Ovary (tissue), 9 donors: ENCODE results near the gene RNF114. TPM values are rescaled to one million over a fixed set of nuclear protein-coding genes. Genes with fewer than 3 reads are reported as not detected.

Source experiments
- DNase-seq, 5 donors: peaks; one replicate each; pipeline ENCODE4 v3.0.0-alpha.2; 2019 to 2020
- H3K27ac ChIP-seq, 2 donors: fragments of 200-600 bp; one replicate each; pipeline versions ENCODE4 v1.5.1 to v1.8.0; 2019 to 2022
- H3K27me3 ChIP-seq: fragments of 200-600 bp; one replicate; pipeline ENCODE4 v1.8.0; 2022
- H3K36me3 ChIP-seq: fragments of 200-600 bp; sonication (generic); one replicate; pipeline ENCODE4 v1.5.1; 2019
- H3K4me1 ChIP-seq: one replicate; pipeline ENCODE4 v1.8.1; 2013; ENCODE audit warnings: mild to moderate bottlenecking, moderate library complexity; ENCODE audit not compliant: insufficient read depth
- H3K4me3 ChIP-seq: fragments of 200-600 bp; sonication (generic); one replicate; pipeline ENCODE4 v1.5.1; 2017
- H3K9me3 ChIP-seq, 2 donors: fragments of 200-600 bp in 1 of 2; sonication (generic) in 1 of 2; one replicate each; pipeline versions ENCODE4 v1.5.1 to v1.8.1; 2013 to 2019; ENCODE audit warnings: mild to moderate bottlenecking in 1 of 2, moderate library complexity in 1 of 2
- EP300 ChIP-seq: sonication (generic); formaldehyde crosslinking; IDR thresholded peaks from one replicate; pipeline ENCODE4 v1.6.1; 2017; ENCODE audit warnings: antibody characterized with exemption
- POLR2A ChIP-seq: fragments of 450-650 bp; IDR thresholded peaks from one replicate; pipeline ENCODE4 v1.6.1; 2017; ENCODE audit warnings: antibody characterized with exemption, mild to moderate bottlenecking, moderate library complexity
- WGBS, 3 donors: extraction: QIAGEN DNeasy Blood & Tissue Kit in 1 of 3; methylation state at CpG; one replicate each; pipeline versions ENCODE4 v1.1.5 to v1.1.7; 2013 to 2017; 5-methylcytosine and 5-hydroxymethylcytosine counted together
- intact Hi-C, 4 donors: fragments of 100-400 bp; cut with DNase I; formaldehyde crosslinking; loops; one replicate each; pipeline versions ENCODE4 v1.11.0 to v1.15.1; 2022 to 2023
- polyA plus RNA-seq, 2 donors: library from polyadenylated mRNA; stranded (reverse); fragments of 200-250 nt in 1 of 2; fragments of 350-450 nt in 1 of 2; fragmentation: Illumina TruSeq in 1 of 2; extraction: RNeasy Lipid Tissue Mini Kit (QIAGEN cat#74804) in 1 of 2; gene quantifications; one replicate each; pipeline ENCODE4 v1.2.3, GENCODE V29; 2013 to 2014
- total RNA-seq, 7 donors: library from RNA; depleted of rRNA in 2 of 7; stranded (reverse); fragments of >200 nt in 2 of 7; fragmentation: NEBNext Ultra II Directional in 3 of 7; extraction: Animal tissue kit (Norgen Biotek cat#: 25700) in 3 of 7; gene quantifications; one replicate each; pipeline versions ENCODE4 v1.1.0 to v1.2.4, GENCODE V29; 2016 to 2023
- TF ChIP-seq, protein P1 (sequence below), 3 donors: fragments of 450-650 bp in 2 of 3; fragments of 200-600 bp in 1 of 3; IDR thresholded peaks; one replicate each; pipeline versions ENCODE4 v1.5.1 to v1.8.0; 2016 to 2022; ENCODE audit warnings: antibody characterized with exemption in 3 of 3, mild to moderate bottlenecking in 1 of 3
- donor health status: DM: no; HTN: no; CAD: no; lungs with moderate emphysema.
- donor health status: DM: no; HTN: no; CAD: no.
- donor health status: Bipolar disorder and iron deficiency.
- donor health status: DM: yes; HTN: yes; CAD: no.
- donor health status: DM: no; HTN: no; CAD: no.
- donor health status: DM: yes; HTN: yes; CAD: no.

RNF114 gene
- total and polyA plus RNA-seq, 9 donors: 44.2 to 186 (median 65.2) TPM

DNA sequence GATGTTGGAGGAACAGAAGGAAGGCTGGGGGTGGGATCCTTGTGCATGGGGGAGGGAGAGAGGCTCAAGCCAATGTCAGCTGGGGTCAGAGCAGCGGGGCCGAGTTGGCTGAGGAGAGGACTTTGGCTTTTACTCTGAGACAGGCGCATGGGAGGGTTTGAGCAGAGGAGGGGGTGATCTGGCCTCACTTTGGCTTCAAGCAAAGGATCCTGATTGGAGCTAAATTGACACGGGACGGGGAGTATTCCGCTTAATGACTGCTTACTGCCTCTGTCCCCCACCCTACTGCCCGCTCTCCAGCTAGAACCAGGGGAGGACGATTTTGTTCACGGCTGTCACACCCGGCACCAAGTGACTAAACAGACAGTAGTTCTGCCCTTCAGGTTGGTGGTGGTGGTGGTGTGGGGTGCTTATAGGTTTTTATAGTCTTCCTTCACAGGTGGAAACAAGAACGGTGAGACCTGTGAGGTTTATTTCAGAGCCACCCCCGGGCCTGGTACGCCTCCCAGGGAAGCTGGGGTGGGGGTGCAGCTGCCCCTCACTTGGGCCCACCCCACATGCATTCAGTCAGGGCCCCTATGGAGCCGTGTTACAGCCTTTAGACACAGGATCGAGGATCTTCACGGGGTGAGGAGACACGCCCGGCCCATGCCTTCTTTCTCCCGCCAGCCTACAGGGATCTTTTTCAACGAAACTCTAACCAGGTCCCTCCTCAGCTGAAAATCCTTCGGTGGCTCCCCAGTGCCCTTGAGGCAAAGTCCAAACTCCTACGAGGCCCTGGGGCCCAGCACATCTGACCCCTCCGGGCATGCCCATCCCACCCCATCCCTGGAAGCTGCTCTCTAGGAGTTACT is 45.2 kb downstream of the RNF114 start:
- Histone ChIP-seq H3K4me1 (peaks cover 14% of the 10 kb centered on the region), H3K27ac (no peak overlapping the region), H3K36me3 (no peaks in the 10 kb centered on the region), H3K27me3 (no peaks in the 10 kb centered on the region), H3K9me3 (no peaks in the 10 kb centered on the region), H3K4me3 (no peak overlapping the region)
- WGBS, 3 donors: 63 to 77% (median 70%) methylated on average over 23 of the region's 23 CpGs
- intact Hi-C loops: loop anchor here (2.0 to 10.0 kb wide), 6 partner anchors 89 to 603 kb away; partner anchors contain the start of gene PEDS1 (in 1 of the 4)
- no peak for DNase-seq
- TF ChIP-seq POLR2A (no peak), EP300 (no peak)
- TF ChIP-seq, protein P1, sequence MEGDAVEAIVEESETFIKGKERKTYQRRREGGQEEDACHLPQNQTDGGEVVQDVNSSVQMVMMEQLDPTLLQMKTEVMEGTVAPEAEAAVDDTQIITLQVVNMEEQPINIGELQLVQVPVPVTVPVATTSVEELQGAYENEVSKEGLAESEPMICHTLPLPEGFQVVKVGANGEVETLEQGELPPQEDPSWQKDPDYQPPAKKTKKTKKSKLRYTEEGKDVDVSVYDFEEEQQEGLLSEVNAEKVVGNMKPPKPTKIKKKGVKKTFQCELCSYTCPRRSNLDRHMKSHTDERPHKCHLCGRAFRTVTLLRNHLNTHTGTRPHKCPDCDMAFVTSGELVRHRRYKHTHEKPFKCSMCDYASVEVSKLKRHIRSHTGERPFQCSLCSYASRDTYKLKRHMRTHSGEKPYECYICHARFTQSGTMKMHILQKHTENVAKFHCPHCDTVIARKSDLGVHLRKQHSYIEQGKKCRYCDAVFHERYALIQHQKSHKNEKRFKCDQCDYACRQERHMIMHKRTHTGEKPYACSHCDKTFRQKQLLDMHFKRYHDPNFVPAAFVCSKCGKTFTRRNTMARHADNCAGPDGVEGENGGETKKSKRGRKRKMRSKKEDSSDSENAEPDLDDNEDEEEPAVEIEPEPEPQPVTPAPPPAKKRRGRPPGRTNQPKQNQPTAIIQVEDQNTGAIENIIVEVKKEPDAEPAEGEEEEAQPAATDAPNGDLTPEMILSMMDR (IDR thresholded peaks at IDR 0.05): no peak

DNA sequence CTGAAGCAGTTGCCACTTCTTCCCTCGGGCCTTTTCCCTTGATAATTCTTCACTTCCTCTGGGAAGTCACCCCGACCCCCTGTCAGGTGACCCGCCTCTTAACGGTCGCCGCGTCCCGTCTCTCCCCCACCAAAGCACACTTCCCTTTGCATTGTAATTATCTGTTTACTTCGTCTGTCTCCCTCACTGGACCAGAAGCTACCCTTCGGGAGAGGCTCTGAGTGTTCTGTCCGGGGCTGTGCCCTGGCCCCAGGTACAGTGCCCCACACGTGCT is 45.8 kb downstream of the RNF114 start:
- Histone ChIP-seq H3K27ac (no peak overlapping the region), H3K4me1 (peaks cover 14% of the 10 kb centered on the region)
- no peak for DNase-seq

DNA sequence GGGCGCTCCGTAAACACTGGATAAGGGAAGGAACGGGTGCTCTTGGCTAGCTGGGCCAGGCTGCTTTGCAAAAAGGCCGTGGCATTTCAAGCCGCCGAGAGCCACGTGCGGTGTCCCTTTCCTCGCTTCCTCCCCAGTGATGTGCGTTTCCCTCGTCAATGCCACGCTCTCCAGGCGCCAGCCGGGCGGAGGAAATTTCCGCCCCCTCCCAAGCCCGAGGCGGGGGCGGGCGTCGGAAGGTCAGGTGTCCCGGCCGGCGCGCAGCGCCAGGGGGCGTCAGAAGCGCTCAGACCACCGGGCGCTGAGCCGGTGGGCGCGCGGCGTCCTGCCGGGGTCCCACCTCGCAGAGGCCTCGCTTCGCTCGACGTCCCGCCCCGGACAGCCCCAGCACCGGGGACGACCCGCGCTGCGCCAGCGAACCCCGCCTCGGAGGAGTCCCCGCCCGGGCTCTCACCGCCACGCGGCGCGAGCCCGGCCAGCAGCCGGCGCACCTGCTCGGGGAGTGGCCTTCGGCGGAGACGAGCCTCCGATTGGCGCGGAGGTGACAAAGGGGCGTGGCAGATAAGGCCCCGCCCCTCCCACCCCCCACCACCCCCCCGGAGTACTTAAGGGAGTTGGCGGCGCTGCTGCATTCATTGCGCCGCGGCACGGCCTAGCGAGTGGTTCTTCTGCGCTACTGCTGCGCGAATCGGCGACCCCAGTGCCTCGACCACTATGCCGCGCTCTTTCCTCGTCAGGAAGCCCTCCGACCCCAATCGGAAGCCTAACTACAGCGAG is 46.3 kb downstream of the RNF114 start, which contains the start of gene SNAI1:
TSS of gene SNAI1 (plus strand) at position 635 of the 777 bp plus-strand sequence. CDS start at position 715, 80 bp downstream.
- TF ChIP-seq POLR2A: peak; percentile 76
- TF ChIP-seq, protein P1 (IDR thresholded peaks at IDR 0.05): peak in 2 of 3 donors; percentile 65 to 70
- TF ChIP-seq EP300: no peak
- Histone ChIP-seq H3K4me1 (peaks cover 14% of the 10 kb centered on the region), H3K27ac (no peak within 1 kb of the TSS), H3K36me3 (no peaks in the 10 kb centered on the region), H3K4me3 (peak within 1 kb of the TSS; percentile 32), H3K27me3 (no peaks in the 10 kb centered on the region), H3K9me3 (no peaks in the 10 kb centered on the region)
- intact Hi-C loops: loop anchor here (2.0 to 10.0 kb wide), 6 partner anchors 88 to 602 kb away; partner anchors contain the start of gene PEDS1 (in 1 of the 4)
- DNase-seq: peak; percentile 80 to 85 (median 83)
- WGBS, 3 donors: 1 to 5% (median 4%) methylated on average over 43 to 90 of the region's 90 CpGs

More for the DNA sequence above, 45.8 kb downstream of the RNF114 start:
- Histone ChIP-seq H3K27me3 (no peaks in the 10 kb centered on the region), H3K9me3 (no peaks in the 10 kb centered on the region), H3K4me3 (no peak overlapping the region), H3K36me3 (no peaks in the 10 kb centered on the region)
- intact Hi-C loops: loop anchor here (2.0 to 10.0 kb wide), 6 partner anchors 89 to 603 kb away; partner anchors contain the start of gene PEDS1 (in 1 of the 4)
- TF ChIP-seq POLR2A: no peak
- no peak for TF ChIP-seq EP300
- TF ChIP-seq, protein P1 (IDR thresholded peaks at IDR 0.05): no peak
- 22 to 45% (median 32%) methylated on average over 12 of the region's 12 CpGs for WGBS, 3 donors

DNA sequence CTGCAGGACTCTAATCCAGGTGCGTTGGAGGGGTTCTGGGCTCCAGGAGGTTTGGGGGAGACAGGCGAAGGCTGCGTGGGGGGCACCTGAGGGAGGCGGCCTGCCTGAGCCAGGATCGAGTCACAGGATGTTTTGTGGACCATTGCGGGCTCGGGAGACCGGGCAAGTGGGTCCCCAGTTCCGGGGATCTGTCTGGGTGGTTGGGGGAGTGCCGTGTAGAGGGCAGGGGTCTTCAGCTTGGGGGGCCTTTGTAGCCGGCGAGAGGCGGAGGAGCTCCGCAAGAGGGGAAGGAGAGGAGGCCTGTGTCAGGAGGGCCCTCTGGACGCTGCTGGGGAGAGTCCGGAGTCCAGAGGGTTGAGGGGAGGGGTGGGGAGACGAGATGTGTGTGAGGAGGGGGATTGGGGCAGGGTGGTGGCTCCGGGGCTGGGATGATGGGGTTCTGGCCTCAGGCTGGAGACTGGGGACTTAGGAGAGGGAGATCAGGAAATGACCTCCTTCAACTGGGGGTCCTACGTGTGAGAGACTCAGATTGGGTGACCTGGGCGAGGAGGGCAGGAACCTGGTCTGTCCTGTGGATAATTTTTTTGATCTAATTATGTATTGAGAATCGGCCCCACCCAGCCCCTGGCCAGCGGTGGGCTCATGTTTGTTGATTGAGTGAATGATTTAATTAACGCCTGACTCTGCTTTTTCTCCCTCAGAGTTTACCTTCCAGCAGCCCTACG is 47.1 kb downstream of the RNF114 start:
- intact Hi-C loops: loop anchor here (2.0 to 10.0 kb wide), 6 partner anchors 88 to 602 kb away; partner anchors contain the start of gene PEDS1 (in 1 of the 4)
- no peaks in the 10 kb centered on the region for H3K27me3 ChIP-seq
- no peak overlapping the region for H3K27ac ChIP-seq
- WGBS, 3 donors: 22 to 27% (median 25%) methylated on average over 24 of the region's 24 CpGs
- no peaks in the 10 kb centered on the region for H3K36me3 ChIP-seq
- peak overlapping the region; percentile 32 for H3K4me3 ChIP-seq
- TF ChIP-seq POLR2A (no peak), EP300 (no peak)
- no peaks in the 10 kb centered on the region for H3K9me3 ChIP-seq
- peak in 1 of 5 donors; percentile 33 for DNase-seq
- peaks cover 14% of the 10 kb centered on the region for H3K4me1 ChIP-seq
